ENCODE measurements around the gene CHIA.
"Not testable (repeated sequence)": the region's sequence is repeated elsewhere in the genome, so short reads cannot be mapped to it uniquely, and the experiment has no call there.

Gene CHIA

DNA sequence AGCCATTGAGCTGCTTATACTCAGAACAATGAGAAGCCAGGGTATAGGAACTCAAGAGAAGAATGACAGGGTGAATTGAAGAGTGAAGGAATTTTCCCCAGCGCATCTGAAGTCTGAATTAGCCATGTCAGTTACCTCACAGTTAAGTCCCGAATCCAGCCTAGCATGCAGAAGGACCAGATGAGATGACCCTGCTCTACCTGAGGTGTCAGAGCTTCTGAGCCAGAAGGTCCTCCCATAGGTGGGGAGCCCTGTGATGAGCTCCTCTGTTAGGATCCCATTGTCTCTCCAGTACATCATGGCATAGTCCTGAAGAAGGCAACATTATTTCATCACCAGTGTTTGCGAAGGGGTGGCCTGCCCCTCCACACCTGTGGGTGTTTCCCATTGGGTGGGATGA, 68.7 kb downstream of the CHIA start:
- DNase-seq (ENCODE audit: low read depth, low spot score) = no peak
- no peak overlapping the region for H3K27ac ChIP-seq

DNA sequence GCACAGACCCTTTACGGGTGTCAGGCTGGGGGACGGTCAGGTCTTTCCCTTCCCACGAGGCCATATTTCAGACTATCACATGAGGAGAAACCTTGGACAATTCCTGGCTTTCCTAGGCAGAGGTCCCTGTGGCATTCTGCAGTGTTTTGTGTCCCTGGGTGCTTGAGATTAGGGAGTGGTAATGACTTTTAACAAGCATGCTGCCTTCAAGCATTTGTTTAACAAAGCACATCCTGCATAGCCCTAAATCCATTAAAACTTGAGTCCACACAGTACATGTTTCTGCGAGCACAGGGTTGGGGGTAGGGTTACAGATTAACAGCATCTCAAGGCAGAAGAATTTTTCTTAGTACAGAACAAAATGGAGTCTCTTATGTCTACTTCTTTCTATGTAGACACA, 69.6 kb downstream of the CHIA start:
- DNase-seq (ENCODE audit: low read depth, low spot score) = not testable (repeated sequence)

DNA sequence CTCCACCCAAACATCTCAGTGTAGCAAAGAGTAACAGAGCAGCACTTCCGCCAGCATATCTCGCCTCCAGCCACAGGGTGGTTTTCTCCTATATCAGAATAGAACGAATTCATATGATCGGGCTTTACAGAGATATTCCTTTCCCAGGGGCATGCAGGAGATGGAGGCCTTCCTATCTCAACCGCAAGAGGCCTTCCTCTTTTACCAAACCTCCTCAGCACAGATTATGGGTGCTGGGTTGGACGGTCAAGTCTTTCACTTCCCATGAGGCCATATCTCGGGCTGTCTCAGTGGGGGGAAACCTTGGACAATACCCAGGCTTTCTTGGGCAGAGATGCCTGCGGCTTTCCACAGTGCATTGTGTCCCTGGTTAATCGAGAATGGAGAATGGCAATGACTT, 71.1 kb downstream of the CHIA start:
- no peak overlapping the region for H3K27ac ChIP-seq
- no peak for DNase-seq (ENCODE audit: low read depth, low spot score)

More for the DNA sequence above, 69.6 kb downstream of the CHIA start:
- H3K27ac ChIP-seq = not testable (repeated sequence)

DNA sequence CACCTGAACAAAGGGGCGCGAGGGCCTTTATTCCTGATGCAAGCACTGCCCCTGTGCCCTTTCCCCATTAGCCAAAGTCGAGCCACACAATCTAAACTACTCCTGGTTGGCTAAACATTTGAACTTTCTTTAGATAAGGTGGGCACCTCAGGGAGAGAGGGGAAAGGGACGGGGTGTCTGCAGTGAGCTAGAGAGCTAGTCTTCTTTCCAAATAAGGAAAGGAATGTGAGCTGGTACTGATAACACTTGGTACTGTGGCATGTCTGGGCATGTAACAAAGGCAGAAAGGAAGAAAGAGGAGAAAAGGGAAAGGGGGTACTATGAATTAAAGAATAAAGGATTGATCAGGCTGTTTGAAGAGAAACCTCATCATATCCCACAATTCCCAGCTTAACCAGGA, 74.0 kb downstream of the CHIA start:
- no peak for DNase-seq (ENCODE audit: low read depth, low spot score)

DNA sequence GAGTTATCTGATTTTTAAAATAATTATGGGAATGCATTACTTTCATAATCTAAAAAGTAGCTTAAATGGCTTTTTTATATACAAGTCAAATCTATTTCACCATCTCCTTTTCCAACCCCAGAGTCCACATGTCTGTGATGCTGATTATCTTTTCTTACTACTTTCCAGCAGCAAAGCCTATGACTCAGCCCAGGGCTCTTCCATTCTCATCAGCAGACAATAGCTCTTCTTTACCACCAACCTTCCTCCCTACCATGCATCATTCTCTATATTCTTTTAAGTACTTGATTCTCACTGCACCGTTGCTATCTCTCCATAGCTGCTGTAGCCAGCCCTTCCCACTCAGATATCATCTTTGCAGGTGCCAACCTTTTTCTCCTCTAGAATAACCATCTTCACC, 75.6 kb downstream of the CHIA start:
- DNase-seq (ENCODE audit: low read depth, low spot score) = no peak
- H3K27ac ChIP-seq = no peak overlapping the region

More for the DNA sequence above, 74.0 kb downstream of the CHIA start:
- H3K27ac ChIP-seq = no peak overlapping the region

DNA sequence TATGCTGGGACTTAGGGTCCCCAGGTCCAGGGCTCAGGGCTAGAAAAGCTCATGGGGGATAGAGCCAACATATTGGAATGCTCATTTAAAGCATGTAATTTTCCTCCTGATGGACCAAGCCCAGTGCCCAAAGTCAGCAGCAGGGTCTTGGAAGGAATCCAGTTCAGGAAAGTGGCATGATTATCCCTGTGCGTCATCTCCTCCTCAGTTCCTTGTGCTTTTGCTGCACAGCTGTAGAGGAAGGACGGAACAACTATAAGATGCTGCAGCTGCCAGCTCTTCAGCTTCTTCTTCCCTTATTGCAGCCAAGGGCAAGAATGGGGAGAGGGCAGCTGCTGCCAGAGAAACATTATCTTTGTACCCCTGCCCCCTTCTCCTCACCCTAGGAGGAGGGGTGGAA, 78.5 kb downstream of the CHIA start:
- no peak for DNase-seq (ENCODE audit: low read depth, low spot score)
- H3K27ac ChIP-seq = no peak overlapping the region

DNA sequence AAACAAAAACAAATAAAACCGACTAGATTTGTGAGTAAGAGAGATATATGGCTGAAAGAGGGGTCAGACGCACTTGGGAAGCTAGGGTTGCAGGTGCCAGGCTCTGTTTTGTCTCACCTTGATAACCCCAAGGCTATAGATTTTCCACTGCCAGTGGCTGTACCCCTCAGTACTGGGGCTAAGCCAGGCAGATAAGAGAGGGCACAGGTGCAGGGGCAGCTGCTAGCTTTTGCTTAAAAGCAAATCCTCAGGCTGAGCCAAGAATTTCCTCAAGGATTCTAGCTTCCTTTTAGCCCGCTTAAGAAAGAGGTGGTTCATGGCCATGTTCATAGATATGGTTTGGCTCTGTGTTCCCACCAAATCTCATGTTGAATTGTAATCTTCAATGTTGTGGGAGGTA, 79.0 kb downstream of the CHIA start:
- no peak overlapping the region for H3K27ac ChIP-seq
- no peak for DNase-seq (ENCODE audit: low read depth, low spot score)
